Smooth muscle cell of trachea (primary cell): Measurements from ENCODE around the gene CPA5. TPM values are rescaled to one million over a fixed set of nuclear protein-coding genes. Genes with fewer than 3 reads are reported as not detected.

Experiments
- total RNA-seq: library from RNA; depleted of rRNA; stranded (reverse); fragments of >200 nt; gene quantifications from 2 replicates; pipeline ENCODE4 v1.2.1, GENCODE V29; 2014

The CPA5 gene, protein sequence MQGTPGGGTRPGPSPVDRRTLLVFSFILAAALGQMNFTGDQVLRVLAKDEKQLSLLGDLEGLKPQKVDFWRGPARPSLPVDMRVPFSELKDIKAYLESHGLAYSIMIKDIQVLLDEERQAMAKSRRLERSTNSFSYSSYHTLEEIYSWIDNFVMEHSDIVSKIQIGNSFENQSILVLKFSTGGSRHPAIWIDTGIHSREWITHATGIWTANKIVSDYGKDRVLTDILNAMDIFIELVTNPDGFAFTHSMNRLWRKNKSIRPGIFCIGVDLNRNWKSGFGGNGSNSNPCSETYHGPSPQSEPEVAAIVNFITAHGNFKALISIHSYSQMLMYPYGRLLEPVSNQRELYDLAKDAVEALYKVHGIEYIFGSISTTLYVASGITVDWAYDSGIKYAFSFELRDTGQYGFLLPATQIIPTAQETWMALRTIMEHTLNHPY
- 0.17 TPM in 1 of 2 replicates, not detected in the other for total RNA-seq

DNA sequence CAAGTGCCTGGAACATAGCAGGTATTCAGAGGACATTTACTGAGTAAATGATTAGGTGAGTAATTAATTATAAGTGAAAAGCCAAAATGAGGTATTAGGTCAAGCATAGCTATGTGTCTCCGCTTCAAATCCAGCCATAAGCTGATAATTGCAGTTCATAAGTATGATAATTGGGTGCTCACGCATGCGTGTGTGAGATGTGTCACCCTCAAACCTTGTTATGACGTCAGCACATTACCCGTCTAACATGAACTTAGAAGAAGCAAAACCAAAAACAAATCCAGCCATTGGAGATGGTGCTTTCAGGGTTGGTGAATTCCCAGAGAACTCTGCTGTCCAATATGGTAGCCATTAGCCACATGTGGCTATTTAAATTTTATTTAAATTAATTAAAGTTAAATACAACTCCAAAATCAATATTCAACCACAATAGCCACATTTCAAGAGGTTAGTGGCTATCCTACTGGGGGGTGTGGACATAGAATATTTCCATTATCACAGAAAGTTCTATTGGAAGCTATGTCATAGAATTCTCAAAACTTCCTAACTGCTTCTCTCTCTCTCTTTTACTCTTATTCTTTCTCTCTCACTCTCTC, at the start of gene CPA5:
CPA5 (plus strand) TSS at position 546 of the 596 bp plus-strand sequence. CDS start 1,670 bp downstream, outside the sequence.

DNA sequence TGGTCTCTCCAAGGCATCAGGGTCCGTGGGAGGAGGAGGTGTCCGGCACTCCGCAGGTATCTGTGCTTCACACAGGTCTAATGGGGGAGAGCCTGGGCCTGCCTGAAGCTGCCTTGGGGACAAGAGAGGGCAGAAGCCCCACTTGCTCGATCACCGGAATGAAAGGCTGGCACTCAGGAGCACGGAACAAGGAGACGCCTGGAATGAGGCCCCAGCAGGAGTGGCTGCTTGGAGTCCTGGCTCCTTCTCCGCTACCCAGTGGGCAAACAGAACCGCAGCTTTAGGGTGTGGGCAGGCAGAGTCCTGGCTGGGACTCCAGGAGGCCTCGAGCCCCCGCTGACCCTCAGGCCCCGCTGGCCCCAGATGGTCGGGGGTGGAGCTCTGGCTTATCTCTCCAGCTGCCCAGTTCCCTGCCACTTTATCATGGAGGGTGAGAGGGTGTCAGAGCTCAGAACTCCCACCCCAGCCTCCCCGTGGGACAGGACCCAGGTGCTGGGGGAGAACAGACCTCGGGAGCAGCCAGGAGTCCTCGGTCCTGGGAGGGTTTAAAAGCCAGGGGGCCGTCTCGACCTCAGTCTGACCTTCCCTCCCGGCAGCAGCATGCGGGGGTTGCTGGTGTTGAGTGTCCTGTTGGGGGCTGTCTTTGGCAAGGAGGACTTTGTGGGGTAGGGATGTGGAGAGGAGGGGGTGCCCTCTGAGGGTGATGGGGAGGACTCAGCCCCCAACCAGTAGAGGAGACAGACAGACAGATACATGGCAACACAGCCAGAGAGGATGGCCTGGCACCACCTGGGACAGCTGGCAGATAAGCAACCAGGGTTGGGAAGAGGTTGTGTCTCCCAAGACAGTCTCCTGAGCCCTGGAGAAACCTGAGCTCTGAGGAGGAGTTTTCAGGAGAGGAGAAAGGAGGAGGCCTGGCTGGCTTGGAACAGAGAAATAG, 35.6 kb downstream of the CPA5 start, which contains the start of gene CPA1:
CPA1 (plus strand) TSS at position 574 of the 940 bp plus-strand sequence; CDS start at position 601, 27 bp downstream.

Other genes starting within 250 kb of the CPA5 start
- 10.0 and 10.3 TPM in 2 replicates for gene TMEM209, start 139.4 kb upstream of the CPA5 start, total RNA-seq
- gene SSMEM1, start 137.0 kb upstream of the CPA5 start, total RNA-seq: 0.29 TPM in 1 of 2 replicates, not detected in the other
- gene CPA2, start 78.0 kb upstream of the CPA5 start, total RNA-seq: not detected in 2 replicates
- 3.8 and 8.4 TPM in 2 replicates for gene CPA4, start 51.7 kb upstream of the CPA5 start, total RNA-seq
- not detected in 2 replicates for gene CPA1, start 35.7 kb downstream of the CPA5 start, total RNA-seq
- 12.1 and 16.4 TPM in 2 replicates for gene CEP41, start 96.2 kb downstream of the CPA5 start, total RNA-seq
- 6.8 and 23.0 TPM in 2 replicates for gene MEST, start 147.3 kb downstream of the CPA5 start, total RNA-seq